PC-3 (cell line): Measurements from ENCODE around the gene DOK5.

Experiments used
- EZH2 ChIP-seq: fragments of 300-600 bp; sonication (generic); IDR thresholded peaks from one replicate; pipeline ENCODE4 v1.6.1; 2017; ENCODE audit warnings: antibody characterized with exemption, mild to moderate bottlenecking, low read length; ENCODE audit not compliant: unreplicated experiment
- TF ChIP-seq, protein P1 (sequence below): fragments of 300-600 bp; sonication (generic); conservative IDR thresholded peaks from 2 replicates; pipeline ENCODE4 v1.5.1; 2017; ENCODE audit warnings: antibody characterized with exemption, low read depth, mild to moderate bottlenecking, low read length

DNA sequence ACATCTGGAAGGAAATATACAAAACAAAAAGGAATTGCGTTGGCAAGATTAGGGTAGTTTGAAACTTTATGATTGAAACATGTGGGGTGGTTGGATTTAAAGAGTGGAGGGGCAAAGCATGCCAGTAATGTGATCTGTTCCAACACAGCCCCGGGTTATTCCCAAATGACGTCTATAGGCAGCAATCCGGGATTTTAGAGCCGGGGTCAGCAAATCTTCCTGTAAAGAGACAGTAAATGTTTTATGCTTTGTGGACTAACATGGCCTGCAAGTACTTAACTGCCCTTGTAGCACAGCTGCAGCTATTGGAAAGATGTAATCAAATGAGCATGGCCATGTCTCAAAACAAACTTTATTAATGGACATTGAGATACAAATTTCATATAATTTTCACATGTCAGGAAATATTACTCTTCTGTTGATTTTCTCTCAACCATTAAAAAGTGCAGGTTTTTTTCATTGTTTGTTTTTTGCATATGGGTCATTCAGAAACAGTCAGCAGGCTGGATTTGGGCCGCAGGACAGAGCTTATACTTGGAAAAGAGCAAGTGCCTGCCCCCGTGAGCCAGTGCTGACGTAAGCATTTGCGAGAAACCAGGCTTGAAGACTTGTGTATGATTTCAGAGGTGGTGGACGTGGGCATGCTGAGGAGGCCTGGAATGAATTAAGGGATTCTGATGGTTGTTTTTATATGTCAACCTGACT is 136.5 kb downstream of the DOK5 start:
- TF ChIP-seq, protein P1, sequence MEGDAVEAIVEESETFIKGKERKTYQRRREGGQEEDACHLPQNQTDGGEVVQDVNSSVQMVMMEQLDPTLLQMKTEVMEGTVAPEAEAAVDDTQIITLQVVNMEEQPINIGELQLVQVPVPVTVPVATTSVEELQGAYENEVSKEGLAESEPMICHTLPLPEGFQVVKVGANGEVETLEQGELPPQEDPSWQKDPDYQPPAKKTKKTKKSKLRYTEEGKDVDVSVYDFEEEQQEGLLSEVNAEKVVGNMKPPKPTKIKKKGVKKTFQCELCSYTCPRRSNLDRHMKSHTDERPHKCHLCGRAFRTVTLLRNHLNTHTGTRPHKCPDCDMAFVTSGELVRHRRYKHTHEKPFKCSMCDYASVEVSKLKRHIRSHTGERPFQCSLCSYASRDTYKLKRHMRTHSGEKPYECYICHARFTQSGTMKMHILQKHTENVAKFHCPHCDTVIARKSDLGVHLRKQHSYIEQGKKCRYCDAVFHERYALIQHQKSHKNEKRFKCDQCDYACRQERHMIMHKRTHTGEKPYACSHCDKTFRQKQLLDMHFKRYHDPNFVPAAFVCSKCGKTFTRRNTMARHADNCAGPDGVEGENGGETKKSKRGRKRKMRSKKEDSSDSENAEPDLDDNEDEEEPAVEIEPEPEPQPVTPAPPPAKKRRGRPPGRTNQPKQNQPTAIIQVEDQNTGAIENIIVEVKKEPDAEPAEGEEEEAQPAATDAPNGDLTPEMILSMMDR: no peak
- no peak for TF ChIP-seq EZH2
